SU-DHL-6 (cell line): ENCODE data around the gene SEZ6.

Experiments used
- CTCF ChIP-seq: fragments of 200-600 bp; sonication (generic); IDR thresholded peaks from one replicate; pipeline ENCODE4 v1.5.1; 2017; ENCODE audit warnings: antibody characterized with exemption, mild to moderate bottlenecking, low read length, moderate library complexity; ENCODE audit not compliant: insufficient read depth, poor library complexity, severe bottlenecking
- EZH2phosphoT487 ChIP-seq: fragments of 200-600 bp; sonication (generic), shearing (Covaris generic); conservative IDR thresholded peaks from 2 replicates; pipeline ENCODE4 v1.6.1; 2018; ENCODE audit warnings: mild to moderate bottlenecking, antibody characterized with exemption, low read length, moderate library complexity, mixed read lengths

GRCh38 chr17:28957277-28957991, 48.4 kb downstream of the SEZ6 start:
- TF ChIP-seq CTCF = no peak
- no peak for TF ChIP-seq EZH2phosphoT487
